Bone marrow (tissue), 2 donors: ENCODE results near the gene OR4N2.
"Not testable (repeated sequence)": the region's sequence is repeated elsewhere in the genome, so short reads cannot be mapped to it uniquely, and the experiment has no call there.

ENCODE experiments used
- DNase-seq, 2 donors: peaks; one replicate each; lab custom pipeline; 2025; lab: John Stamatoyannopoulos, UW

OR4N2 gene, protein sequence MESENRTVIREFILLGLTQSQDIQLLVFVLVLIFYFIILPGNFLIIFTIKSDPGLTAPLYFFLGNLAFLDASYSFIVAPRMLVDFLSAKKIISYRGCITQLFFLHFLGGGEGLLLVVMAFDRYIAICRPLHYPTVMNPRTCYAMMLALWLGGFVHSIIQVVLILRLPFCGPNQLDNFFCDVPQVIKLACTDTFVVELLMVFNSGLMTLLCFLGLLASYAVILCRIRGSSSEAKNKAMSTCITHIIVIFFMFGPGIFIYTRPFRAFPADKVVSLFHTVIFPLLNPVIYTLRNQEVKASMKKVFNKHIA

GRCh38 chr14:19803470-19803869 is at the start of gene OR4N2:
OR4N2 (plus strand) TSS chr14:19803770; CDS start chr14:19827449, 23,679 bp downstream.
- DNase-seq, result not testable (repeated sequence)

DNA sequence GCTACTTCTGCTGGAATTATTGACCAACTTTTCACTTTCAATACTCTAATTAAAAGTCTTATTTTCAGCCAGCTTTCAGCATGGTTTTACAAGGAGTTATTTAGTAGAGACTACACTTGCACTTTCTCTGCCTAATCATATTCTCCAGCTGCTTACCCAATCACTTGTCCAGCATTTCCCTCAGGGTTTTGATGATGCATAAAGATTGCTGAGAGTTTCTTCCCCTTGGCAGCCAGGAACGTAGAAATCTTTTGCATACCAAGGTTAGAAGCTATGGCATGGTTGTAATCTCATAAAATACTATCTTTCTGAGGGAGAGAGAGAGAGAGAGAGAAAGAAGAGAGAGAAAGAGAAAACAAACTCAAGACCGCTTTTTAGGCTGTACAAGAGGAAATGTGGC is 49.4 kb upstream of the OR4N2 start:
- DNase-seq, result no peak

DNA sequence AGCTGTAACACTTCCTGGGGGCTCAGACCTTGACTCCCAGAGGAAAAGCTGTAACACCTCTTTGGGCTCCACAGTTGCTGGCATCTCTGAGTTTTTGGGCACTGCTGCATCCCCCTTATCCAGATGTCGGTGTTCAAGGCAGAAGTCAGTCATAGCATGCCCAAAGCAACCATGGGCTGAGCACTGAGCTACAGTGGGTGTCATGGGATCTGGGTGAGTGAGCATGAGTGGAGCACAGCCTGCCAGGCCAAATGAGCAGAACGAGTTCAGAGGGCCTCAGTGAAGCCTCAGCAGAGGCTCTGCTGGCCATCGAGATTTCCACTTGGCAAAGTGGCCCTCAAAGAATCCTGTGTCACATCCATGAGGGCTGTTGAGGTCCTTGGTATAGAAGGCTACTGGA is 32.1 kb upstream of the OR4N2 start:
- not testable (repeated sequence) for DNase-seq

DNA sequence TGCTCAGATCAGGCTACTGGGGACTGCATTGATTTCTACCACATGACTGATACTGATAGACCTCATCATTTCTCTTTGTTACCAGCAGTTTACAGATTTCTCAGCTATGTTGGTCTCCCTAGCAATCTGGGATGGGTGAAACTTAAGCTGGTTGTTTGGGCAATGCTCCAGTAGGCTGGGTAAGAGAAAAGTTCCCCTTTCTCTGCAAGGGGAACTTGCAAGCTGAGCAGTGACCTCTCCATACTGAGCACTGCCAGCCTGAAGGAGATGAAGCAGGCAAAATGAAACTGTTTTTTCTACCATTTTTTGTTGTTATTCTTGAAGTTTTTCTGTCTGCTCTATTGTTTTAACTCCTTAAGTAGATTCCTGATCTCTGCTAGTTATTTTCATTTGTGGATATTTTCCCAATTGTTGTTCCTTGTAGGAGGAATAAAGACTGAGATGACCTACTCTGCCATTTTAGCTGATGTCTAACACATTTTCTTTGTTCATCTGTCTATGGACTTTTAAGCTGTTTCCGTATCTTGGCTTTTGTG is 31.6 kb upstream of the OR4N2 start:
- DNase-seq, result no peak

DNA sequence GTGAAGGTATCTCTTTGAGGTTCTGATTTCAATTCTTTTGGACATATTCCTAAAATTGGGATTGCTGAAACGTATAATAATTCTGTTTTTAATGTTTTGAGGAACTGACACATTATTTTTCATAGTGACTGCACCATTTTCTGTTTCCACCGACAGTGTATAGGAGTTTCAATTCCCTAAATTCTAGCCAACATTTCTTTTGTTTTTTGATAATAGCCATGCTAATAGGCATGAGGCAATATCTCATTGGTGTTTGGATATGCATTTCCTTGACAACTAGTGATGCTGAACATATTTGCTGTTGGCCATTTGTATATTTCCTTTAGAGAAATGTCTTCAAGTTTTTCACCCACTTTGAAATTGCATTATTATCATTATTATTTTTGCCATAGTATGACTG is 31.1 kb upstream of the OR4N2 start:
- not testable (repeated sequence) for DNase-seq

DNA sequence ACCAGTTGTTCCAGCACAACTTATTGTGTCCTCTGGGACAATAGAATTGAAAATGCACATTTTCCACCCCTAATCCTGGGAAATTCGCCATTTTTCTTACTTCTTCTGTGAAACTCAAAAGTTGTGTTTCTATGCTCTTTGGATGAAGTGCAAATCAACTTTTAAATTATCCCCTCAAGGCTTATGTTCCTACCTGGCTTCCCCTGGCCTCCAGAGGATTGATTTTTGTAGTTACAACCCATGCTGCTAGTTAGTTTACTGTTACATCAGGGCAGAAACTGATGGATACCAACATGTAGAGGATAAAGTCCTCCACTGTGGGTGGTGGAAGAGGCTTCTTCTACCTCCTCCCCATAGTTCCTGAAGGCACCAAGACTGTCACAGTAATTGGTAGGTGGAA is 30.4 kb upstream of the OR4N2 start, which contains the start of gene OR4M1:
Gene OR4M1 (plus strand): TSS at position 301 of the 400 bp plus-strand sequence. CDS start 6,819 bp downstream, outside the sequence.
- DNase-seq, result not testable (repeated sequence)

- no peak for DNase-seq
Observed at GRCh38 chr14:19775587-19775986, 28.0 kb upstream of the OR4N2 start.

DNA sequence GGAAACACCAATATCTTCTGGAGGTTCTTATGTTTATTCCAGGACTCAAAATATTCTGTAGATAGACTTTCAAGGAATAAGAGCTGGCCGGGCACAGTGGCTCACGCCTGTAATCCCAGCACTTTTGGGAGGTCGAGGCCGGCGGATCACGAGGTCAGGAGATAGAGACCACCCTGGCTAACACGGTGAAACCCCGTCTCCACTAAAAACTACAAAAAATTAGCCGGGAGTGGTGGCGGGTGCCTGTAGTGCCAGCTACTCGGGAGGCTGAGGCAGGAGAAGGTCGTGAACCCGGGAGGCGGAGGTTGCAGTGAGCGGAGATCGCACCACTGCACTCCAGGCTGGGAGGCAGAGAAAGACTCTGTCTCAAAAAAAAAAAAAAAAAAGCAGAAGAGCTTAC is 17.7 kb upstream of the OR4N2 start:
- DNase-seq, result not testable (repeated sequence)

- not testable (repeated sequence) for DNase-seq
Observed at GRCh38 chr14:19787318-19787717, 16.3 kb upstream of the OR4N2 start.

GRCh38 chr14:19788150-19788549 is 15.4 kb upstream of the OR4N2 start:
- not testable (repeated sequence) for DNase-seq

DNA sequence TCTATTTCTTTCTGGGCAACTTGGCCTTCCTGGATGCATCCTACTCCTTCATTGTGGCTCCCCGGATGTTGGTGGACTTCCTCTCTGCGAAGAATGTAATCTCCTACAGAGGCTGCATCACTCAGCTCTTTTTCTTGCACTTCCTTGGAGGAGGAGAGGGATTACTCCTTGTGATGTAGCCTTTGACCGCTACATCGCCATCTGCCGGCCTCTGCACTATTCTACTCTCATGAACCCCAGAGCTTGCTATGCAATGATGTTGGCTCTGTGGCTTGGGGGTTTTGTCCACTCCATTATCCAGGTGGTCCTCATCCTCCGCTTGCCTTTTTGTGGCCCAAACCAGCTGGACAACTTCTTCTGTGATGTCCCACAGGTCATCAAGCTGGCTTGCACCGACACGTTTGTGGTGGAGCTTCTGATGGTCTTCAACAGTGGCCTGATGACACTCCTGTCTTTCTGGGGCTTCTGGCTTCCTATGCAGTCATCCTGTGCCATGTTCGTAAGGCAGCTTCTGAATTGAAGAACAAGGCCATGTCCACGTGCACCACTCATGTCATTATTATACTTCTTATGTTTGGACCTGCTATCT is 7.0 kb upstream of the OR4N2 start:
- DNase-seq, result not testable (repeated sequence)

DNA sequence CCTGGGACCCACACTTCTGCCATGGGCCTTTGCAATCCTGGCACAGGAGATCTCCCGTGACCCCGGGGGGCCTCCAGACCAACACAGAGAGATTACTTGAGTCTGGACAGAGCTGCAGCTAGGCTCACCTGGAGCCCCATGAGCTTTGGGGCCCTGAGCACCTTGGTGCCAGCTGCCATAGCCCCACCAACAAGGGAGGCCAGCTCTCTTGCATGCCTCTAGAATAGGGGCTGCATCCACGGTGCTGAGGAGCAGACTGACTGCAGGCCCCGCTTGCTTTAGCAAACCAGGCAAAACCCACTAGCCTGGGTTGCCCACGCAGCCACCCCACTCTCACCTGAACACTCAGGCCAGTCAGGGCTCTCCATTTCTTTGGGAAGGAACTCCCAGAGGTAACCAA is 3.7 kb upstream of the OR4N2 start:
- no peak for DNase-seq

- no peak for DNase-seq
Observed at GRCh38 chr14:19800282-19801117, 3.1 kb upstream of the OR4N2 start.

DNA sequence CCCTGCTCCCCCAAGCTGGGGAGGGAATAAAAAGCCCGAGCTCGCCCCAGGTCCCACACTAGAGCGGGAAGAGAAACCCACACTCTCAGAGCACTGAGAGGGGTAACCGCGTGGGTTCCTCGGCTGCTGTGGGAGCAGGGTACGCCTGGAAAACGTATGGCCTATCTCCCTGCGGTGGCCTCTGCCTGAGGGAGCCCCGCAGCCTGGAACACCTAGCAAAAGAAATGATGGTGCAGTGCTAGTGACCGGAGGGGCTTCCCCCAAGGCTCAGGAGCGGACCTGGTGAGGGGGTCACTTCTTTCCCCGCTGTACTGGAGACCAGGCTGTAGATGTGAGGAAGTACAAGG is 2.5 kb upstream of the OR4N2 start:
- DNase-seq, result no peak

- not testable (repeated sequence) for DNase-seq
Observed at GRCh38 chr14:19813171-19813920, 9.8 kb downstream of the OR4N2 start.

GRCh38 chr14:19819879-19820278 is 16.3 kb downstream of the OR4N2 start:
- DNase-seq, result not testable (repeated sequence)

DNA sequence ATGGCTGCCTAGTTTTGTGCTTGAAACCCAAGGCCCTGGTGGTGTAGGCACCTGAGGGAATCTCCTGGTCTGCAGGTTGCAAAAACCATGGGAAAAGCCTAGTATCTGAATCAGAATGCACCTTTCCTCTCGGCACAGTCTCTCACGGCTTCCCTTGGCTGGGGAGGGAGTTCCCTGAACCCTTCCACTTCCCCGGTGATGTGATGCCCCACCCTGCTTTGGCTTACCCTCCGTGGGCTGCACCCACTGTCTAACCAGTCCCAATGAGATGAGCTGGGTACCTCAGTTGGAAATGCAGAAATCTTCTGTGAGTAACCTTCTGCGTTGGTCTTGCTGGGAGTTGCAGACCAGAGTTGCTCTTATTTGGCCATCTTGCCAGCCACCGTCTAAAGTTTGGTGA is 17.4 kb downstream of the OR4N2 start:
- not testable (repeated sequence) for DNase-seq

- no peak for DNase-seq
Observed at GRCh38 chr14:19823178-19823577, 19.6 kb downstream of the OR4N2 start.

- no peak for DNase-seq
Observed at GRCh38 chr14:19823765-19824164, 20.2 kb downstream of the OR4N2 start.

DNA sequence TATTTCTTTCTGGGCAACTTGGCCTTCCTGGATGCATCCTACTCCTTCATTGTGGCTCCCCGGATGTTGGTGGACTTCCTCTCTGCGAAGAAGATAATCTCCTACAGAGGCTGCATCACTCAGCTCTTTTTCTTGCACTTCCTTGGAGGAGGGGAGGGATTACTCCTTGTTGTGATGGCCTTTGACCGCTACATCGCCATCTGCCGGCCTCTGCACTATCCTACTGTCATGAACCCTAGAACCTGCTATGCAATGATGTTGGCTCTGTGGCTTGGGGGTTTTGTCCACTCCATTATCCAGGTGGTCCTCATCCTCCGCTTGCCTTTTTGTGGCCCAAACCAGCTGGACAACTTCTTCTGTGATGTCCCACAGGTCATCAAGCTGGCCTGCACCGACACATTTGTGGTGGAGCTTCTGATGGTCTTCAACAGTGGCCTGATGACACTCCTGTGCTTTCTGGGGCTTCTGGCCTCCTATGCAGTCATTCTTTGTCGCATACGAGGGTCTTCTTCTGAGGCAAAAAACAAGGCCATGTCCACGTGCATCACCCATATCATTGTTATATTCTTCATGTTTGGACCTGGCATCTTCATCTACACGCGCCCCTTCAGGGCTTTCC is 24.2 kb downstream of the OR4N2 start:
- DNase-seq, result not testable (repeated sequence)

DNA sequence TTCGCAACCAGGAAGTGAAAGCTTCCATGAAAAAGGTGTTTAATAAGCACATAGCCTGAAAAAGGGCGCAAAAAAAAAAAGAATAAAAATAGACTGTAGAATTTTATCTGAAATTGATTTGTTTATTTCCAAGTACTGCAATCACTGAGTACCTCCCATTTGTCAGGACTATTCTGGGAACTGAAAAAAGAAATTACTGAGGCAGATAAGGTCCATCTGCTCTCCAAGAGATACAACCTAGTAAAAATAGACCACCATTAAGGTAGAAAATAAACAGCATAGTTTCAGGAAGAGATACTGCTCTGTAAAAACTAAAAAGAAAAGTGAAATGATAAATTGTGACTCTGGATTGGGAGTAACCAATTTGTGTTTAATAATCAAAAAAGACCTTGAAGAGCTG is 24.7 kb downstream of the OR4N2 start:
- DNase-seq, result no peak
